Testis (tissue), 2 donors: ENCODE results near the gene TNRC6C.

ENCODE experiments used
- CTCF ChIP-seq, 3 experiments: fragments of 450-650 bp in 2 of 3; fragments of 200-600 bp in 1 of 3; sonication (generic) in 1 of 3; IDR thresholded peaks; one replicate each; pipeline ENCODE4 v1.5.1; 2016 to 2019; ENCODE audit warnings: antibody characterized with exemption in 3 of 3, mild to moderate bottlenecking in 2 of 3, moderate library complexity in 1 of 3
- POLR2A ChIP-seq: fragments of 450-650 bp; IDR thresholded peaks from one replicate; pipeline ENCODE4 v1.6.1; 2017; ENCODE audit warnings: antibody characterized with exemption, mild to moderate bottlenecking, moderate library complexity

DNA sequence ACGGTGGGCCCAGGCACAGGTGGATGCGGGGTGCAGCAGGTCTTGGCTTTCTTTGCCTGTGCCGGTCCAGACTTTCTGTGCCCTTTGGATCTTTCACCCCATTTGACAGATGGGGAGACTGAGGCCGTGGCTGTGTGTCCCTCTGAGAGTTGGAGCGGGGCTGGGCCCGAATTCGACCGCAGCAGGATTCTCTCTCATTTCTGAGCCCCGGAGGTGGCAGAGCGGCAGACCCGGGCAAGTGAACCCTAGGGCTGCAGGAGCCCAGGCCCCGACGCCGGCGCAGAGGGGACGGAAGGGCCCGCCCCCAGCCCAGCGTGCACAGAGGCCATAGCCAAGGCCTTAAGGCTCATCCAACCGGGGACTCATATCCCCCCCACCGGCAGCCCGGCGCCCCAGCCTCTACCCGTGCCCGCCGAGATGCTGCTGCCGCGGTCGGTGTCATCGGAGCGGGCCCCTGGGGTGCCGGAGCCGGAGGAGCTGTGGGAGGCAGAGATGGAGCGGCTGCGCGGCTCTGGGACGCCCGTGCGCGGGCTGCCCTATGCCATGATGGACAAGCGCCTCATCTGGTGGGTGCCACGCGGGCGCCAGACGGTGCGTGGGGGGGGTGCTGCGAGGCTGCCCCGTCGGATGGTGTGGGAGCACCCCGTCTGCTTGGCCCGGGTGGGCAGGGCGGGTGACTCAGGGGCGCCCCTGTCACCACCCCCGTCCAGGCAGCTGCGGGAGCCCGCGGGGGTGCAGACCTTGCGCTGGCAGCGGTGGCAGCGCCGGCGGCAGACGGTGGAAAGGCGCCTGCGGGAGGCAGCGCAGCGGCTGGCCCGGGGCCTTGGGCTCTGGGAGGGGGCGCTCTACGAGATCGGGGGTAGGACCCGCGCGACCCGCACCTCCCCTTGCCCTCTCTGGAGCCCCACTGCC lies 172.9 kb downstream of the TNRC6C start:
- TF ChIP-seq CTCF (IDR thresholded peaks at IDR 0.05) (no peak), POLR2A (no peak)
